GM21619 (cell line): ENCODE data around the gene MRPS11.
A peak's percentile ranks its signal among the peaks of the same experiment; 100 is the strongest.
"Not testable (repeated sequence)": the region's sequence is repeated elsewhere in the genome, so short reads cannot be mapped to it uniquely, and the experiment has no call there.

ENCODE experiments used
- ATAC-seq: cut with Tn5 transposase; IDR thresholded peaks from one replicate; pipeline ENCODE4 v1.9.1; 2021; ENCODE audit not compliant: unreplicated experiment

The MRPS11 gene

GRCh38 chr15:88454867-88455810, 12.4 kb upstream of the MRPS11 start:
- peak; percentile 88 for ATAC-seq

- ATAC-seq, result no peak
Observed at GRCh38 chr15:88456733-88457132, 10.8 kb upstream of the MRPS11 start.

GRCh38 chr15:88463870-88464532, 3.5 kb upstream of the MRPS11 start:
- no peak for ATAC-seq

GRCh38 chr15:88465633-88466224, 1.8 kb upstream of the MRPS11 start:
- ATAC-seq, result no peak

DNA sequence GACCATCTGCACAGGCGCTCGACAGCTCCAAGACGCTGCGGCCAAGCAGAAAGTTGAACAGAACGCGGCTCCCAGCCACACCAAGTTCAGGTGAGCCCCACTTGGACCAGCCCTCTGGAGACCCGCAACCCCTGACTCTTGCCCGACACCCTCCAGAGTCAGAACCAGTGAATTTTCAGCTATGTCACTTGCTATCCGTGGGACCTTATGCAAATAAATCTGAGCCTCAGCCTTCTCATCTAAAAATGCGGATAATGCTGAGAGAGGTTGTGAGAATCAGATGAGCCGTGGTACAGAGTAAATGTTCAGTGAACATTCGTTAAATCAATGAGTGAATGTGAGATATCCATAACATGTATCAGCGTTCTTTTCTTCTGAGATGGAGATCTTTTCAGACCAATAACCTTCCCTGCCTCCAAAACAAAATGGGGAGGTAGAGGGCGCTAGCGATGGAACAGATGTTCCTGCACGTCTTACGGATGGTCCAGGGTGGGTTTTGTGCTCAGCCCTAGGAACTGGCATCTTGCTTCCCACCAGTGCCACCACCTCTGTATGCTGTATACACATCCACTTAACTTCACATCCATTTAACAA, 524 bp downstream of the MRPS11 start:
- no peak for ATAC-seq

GRCh38 chr15:88468721-88469120, 1.2 kb downstream of the MRPS11 start:
- ATAC-seq, result not testable (repeated sequence)

GRCh38 chr15:88469321-88469720, 1.8 kb downstream of the MRPS11 start:
- no peak for ATAC-seq

DNA sequence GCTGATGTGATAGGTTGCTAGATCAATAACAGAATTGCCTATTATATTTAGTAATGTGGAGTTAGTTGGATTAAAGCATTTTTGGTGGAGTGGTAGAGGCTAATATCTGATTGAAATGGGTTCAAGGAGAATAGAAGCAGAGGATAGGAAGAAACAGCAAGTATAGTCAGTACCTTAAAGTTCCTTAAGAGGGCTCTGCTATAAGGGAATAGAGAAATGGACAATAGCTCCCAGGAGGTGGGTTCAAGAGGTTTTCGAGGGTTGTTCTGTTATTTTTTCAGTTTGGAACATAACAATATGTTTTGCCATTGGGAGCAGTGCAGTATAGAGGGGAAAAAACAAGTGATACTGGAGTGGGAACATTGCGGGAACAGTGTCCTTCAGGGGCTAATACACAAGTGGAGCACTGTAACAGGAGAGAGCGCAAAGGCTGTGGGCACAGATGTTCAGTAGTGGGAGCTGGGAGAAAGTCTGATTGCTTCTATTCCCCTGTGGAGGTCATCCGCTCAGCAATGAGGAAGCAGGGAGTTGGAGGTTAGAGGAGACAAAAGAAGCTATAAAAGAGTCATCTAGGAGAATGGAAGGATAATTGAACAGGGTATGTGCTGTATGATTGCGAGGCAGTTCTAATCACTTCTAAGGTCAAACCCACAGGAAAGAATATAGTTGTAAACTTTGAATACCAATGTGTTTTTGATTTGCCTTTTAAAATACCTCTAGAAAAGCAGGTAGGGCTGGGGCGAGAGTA, 3.3 kb downstream of the MRPS11 start:
- ATAC-seq, result no peak

DNA sequence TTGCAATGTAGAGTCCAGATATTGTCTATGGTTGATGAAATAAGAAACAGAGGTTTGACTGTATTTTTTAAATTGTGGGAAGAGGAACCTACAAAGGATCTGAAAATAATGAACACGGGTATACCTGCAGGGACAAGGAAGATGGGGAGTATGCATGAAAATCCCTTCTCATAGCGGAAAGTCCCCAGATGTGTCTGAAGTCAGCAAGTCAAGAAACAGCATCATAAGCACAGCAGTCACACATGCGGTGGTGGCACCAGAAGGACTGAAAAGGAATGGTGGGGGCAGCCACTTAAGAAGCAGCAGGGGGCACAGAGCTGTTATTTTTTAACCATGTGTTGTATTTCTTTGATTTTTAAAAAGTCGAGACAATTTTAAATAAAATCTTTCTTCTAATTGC, 4.7 kb downstream of the MRPS11 start:
- no peak for ATAC-seq

GRCh38 chr15:88473661-88474293, 6.3 kb downstream of the MRPS11 start:
- not testable (repeated sequence) for ATAC-seq

GRCh38 chr15:88476635-88477060, 9.1 kb downstream of the MRPS11 start:
- ATAC-seq, result no peak

- no peak for ATAC-seq
Observed at GRCh38 chr15:88477126-88477525, 9.6 kb downstream of the MRPS11 start.

- no peak for ATAC-seq
Observed at GRCh38 chr15:88477904-88478303, 10.4 kb downstream of the MRPS11 start.

GRCh38 chr15:88479169-88479568, 11.7 kb downstream of the MRPS11 start:
- no peak for ATAC-seq

- ATAC-seq, result no peak
Observed at GRCh38 chr15:88480981-88481380, 13.5 kb downstream of the MRPS11 start.

GRCh38 chr15:88482263-88482662, 14.8 kb downstream of the MRPS11 start:
- ATAC-seq, result no peak

- no peak for ATAC-seq
Observed at GRCh38 chr15:88484682-88485331, 17.3 kb downstream of the MRPS11 start.

- no peak for ATAC-seq
Observed at GRCh38 chr15:88487178-88487795, 19.8 kb downstream of the MRPS11 start.

DNA sequence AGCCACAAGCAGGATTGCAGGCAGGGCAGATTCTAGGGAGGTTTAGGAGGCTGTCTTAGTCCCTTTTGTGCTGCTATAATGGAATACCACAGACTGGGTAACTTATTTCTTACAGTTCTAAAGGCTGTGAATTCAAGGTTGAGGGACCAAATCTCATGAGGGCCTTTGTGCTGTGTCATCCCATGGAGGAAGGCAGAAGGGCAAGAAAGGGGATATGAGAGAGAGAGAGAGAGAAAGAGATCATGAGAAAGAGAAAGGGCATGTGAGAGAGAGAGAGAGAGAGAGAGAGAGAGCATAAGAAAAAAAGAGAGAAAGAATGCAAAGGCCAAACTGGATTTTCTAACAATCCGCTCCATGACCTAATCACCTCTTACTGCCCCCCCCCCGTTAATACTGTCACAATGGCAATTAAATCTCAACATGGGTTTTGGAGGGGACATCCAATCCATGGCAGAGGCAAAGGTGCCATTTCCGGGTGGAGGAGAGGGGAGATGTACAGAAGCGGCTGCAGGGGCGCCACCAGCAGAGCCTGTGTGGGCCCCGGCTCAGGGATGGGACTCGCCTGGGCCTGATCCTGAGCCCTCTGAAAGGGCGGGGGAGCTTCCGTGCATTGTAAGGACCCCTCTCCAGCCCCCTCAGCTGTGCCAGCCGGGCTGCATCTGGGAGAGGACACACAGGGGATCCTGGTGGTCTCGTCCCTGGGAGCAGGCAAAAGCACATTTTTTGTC, 20.5 kb downstream of the MRPS11 start:
- ATAC-seq, result no peak
